ENCODE data around the gene FAIM.
A peak's percentile ranks its signal among the peaks of the same experiment; 100 is the strongest.
"Not testable (repeated sequence)": the region's sequence is repeated elsewhere in the genome, so short reads cannot be mapped to it uniquely, and the experiment has no call there.

Gene FAIM, protein sequence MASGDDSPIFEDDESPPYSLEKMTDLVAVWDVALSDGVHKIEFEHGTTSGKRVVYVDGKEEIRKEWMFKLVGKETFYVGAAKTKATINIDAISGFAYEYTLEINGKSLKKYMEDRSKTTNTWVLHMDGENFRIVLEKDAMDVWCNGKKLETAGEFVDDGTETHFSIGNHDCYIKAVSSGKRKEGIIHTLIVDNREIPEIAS

DNA sequence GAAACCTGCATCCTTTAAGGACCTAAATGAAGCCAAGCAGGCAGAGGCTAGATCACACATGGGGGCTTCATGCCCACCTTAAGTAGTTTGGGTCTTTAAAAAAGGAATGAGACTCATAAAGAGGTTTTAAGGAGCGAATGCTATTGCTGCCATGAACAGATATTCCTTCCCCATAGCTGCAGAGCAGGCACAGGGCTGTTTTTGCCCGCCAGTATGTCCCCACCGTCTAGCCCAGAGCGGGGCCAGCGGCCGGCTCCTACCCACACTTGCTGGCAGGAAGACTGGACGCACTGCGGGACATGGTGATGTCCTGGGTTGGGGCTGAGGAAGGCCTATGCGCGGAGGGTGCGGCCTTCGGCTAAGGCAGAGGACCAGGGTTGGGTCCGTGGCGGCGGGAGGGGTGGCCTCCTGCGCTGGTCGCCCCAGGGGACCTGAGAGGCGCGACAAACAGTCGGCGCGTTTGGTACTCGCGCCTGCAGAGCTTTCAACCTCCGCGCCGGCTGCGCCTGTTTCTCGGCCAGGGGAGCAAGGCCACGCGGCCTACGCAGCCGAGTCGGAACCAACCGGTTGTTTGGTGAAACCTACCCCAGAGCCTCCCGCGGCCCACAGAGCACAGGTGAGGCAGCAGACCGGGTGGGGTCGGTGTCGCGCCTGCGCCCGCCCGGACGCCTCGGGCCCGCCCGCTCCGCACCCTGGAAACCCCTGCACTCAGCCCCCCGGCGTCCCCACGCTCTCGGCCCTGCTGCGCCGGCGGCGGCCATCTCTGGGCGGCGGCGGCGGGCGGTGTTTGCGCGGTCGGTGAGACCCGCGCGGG lies at the start of gene FAIM:
Gene FAIM, plus strand, starts transcription at position 450 of the 814 bp plus-strand sequence. CDS start 10,956 bp downstream, outside the sequence.
- peak; percentile 71 for DNase-seq (ENCODE audit: low read depth)

DNA sequence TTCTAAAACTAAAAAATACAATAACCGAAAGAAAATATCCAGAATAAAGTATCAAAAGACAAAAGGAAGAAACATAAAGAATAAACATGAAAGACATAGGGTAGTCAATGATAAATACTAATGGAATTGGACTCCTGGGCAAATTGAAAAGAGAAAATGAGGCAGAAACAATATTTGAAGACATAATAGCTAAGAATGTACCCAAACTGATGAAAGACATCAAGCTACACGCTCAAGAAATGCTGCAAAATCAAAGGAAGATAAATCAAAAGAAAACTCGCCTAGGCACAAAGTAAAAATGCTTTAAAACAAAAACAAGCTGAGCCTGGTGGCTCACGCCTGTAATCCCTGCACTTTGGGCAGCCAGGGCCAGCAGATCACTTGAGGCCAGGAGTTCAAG lies 49.4 kb upstream of the FAIM start:
- no peak for DNase-seq (ENCODE audit: low read depth)

DNA sequence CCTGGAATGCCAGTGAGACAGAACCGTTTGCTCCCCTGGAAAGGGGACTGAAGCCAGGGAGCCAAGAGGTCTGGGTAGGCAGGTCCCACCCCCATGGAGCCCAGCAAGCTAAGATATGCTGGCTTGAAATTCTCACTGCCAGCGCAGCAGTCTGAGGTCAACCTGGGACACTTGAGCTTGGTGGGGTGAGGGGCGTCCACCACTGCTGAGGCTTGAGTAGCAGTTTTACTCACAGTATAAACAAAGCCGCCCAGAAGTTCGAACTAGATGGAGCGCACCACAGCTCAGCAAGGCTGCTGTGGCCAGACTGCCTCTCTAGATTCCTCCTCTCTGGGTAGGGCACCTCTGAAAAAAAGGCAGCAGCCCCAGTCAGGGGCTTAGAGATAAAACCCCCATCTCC lies 48.1 kb upstream of the FAIM start:
- DNase-seq (ENCODE audit: low read depth), result peak; percentile 10

DNA sequence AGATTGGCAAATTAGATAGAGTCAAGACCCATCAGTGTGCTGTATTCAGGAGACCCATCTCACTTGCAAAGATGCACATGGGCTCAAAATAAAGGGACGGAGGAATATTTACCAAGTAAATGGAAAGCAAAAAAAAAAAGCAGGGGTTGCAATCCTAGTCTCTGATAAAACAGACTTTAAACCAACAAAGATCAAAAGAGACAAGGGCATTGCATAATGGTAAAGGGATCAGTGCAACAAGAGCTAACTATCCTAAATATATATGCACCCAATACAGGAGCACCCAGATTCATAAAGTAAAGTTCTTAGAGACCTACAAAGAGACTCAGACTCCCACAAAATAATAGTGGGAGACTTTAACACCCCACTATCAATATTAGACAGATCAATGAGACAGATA lies 45.7 kb upstream of the FAIM start:
- DNase-seq (ENCODE audit: low read depth), result not testable (repeated sequence)

DNA sequence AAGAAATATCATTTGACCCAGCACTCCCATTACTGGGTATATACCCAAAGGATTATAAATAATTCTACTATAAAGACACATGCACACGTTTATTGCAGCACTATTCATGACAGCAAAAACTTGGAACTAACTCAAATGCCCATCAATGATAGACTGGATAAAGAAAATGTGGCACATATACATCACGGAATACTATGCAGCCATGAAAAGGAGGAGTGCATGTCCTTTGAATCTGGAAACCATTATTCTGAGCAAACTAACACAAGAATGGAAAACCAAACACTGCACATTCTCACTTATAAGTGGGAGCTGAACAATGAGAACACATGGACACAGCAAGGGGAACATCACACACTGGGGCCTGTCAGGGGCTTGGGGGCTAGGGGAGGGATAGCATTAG lies 42.3 kb upstream of the FAIM start:
- DNase-seq (ENCODE audit: low read depth), result not testable (repeated sequence)

DNA sequence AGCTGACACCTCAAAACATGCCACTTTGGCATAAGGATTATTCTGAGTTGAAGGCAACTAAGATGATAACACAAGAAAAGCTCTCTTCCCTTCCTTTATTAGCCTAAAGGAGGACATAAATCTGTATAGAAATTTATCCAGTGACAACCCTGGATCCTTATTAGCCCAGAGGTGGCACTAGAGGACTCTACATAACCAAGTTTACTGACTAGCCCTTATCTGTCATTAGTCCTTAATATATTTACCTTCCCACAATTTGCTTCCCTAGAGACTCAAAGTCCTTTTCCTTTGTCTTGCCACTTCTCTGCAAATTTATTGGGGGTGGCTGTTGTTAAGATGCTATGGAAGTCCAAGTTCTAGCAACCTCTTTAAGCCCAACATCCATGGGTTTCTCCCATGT lies 41.2 kb upstream of the FAIM start:
- no peak for DNase-seq (ENCODE audit: low read depth)

DNA sequence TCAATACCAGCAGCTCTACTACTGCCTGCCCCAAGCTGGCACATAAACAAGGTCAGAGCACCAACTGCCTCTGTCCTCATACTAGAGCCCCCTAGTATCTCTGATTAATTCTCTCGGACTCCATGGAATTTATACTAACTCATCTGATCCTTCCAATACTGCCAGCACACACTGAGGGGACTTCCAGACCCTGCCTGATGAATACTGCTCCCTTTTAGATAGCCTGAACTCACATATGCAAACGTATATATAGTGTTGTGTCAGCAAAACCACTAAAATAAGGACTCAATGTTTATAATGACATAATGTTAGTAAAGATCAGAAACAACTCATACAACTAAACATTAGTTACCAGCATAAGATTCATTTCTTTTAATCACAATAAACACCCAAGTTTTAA lies 39.5 kb upstream of the FAIM start:
- DNase-seq (ENCODE audit: low read depth), result peak; percentile 57

DNA sequence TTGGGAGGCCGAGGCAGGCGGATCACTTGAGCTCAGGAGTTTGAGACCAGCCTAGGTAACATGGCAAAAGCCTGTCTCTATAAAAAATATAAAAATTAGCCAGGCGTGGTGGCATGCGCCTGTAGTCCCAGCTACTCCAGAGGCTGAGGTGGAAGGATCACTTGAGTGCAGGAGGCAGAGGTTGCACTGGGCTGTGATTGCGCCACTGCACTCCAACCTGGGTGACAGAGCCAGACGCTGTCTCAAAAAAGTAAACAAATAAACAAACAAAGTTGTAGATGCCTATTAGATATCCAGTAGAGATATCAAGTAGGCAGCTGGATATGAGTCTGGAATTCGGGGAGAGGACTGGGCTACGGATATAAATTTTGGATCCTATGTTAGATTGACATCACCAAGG lies 38.9 kb upstream of the FAIM start:
- not testable (repeated sequence) for DNase-seq (ENCODE audit: low read depth)

DNA sequence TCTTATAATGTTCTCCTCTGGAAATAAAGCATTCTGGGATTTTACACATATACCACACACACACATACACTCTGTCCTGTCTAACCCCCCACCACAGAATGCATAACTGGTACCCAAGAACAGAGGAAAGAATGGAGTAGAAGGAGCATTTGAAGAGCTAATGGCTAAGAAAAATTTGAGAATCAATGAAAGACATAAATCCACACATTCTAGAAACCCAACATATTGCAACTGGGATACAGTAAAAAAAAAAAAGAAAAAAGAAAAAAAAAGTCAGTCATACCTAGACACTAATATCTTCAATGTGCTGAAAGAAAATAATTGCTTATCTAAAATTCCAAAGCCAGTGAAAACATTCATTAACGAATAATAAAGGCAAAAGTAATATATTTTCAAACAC lies 35.4 kb upstream of the FAIM start:
- DNase-seq (ENCODE audit: low read depth), result no peak

DNA sequence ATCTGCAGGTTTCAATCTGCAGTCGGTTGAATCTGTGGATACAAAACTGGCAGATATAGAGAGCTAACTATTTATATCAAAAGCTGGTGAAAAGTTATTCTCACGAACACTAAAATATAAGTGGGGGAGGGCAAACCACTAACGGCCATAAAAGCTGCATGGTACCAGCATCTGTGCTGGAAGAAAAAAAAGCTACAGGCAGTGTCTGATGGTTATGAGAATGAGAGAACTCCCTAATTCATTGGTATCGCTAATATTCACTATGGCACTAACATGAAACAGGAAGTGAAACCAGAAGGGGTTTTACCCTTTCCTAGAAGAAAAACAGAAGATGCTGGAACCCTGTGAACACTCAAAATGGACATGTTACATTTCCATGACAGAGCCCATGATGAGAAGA lies 30.4 kb upstream of the FAIM start:
- no peak for DNase-seq (ENCODE audit: low read depth)

DNA sequence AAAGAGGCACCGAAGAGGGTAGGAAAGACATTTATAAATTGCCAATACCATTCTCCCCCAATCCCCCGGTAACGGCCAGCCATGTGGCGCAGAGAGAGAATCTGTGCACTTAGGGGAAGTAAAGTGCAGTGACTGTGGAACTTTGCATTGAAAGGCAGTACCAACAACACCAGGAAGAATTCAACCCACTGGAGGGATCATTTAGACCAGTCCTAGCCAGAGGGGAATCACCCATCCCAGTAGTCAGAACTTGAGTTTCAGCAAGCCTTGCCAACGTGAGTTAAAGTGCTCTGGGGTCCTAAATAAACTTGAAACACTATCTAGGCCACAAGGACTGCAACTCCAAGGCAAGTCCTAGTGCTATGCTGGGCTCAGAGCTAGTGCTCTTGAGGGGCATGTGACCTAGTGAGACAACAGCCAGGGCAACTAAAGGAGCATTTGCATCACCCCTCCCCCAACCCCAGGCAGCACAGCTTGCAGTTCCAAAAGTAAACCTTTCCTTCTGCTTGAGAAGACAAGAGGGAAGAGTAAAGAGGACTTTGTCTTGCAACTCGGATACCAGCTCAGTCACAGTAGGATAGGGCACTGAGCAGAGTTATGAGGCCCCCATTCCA lies 29.5 kb upstream of the FAIM start:
- no peak for DNase-seq (ENCODE audit: low read depth)

DNA sequence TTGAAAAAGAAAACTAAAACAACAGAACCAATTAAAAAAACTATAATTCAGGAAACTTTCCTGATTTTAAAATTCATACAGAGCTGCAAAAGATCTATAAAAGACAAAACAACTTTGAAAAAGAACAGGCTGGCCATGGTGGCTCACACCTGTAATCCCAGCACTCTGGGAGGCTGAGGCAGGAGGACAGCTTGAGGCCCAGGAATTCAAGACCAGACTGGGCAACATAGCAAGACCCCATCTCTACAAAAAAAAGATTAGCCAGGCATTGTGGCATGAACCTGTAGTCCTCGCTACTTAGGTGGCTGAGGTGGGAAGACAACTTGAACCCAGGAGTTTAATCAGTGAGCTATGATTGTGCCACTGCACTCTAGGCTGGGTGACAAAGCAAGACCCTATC lies 21.2 kb upstream of the FAIM start:
- no peak for DNase-seq (ENCODE audit: low read depth)

DNA sequence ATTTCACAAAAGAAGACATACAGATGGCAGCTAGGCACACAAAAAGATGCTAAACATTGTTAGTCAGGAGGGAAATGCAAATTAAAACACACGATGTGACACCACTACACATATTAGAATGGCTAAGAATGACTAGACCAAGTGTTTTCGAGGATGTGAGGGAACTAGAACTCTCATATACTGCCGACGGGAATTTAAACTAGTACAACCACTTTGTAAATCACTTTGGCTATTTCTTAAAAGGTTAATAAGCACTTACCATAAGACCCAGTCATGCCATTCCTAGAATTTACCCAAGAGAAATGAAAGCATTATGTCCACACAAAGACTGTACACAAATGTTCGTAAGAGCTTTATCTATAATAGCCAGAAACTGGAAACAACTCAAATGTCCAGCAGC lies 20.1 kb upstream of the FAIM start:
- DNase-seq (ENCODE audit: low read depth), result no peak

DNA sequence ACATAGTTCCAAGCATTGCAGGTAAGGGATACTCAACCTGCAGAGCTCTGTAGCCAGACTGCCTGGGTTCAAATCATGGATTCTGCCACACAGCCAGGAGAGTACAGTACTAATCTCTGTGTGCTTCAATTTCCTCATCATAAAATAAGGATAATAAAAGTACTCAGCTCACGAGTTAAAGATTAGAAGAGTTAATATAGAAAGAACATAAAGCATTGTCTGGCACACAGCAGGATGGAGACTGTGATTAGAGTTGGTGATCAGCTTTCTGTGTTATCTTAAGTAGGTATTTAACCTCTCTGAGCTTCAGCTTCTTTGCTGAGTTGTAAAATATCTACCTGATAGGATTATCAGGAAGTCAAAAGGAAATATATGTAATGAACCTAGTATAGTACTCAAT lies 17.2 kb upstream of the FAIM start:
- DNase-seq (ENCODE audit: low read depth), result no peak

DNA sequence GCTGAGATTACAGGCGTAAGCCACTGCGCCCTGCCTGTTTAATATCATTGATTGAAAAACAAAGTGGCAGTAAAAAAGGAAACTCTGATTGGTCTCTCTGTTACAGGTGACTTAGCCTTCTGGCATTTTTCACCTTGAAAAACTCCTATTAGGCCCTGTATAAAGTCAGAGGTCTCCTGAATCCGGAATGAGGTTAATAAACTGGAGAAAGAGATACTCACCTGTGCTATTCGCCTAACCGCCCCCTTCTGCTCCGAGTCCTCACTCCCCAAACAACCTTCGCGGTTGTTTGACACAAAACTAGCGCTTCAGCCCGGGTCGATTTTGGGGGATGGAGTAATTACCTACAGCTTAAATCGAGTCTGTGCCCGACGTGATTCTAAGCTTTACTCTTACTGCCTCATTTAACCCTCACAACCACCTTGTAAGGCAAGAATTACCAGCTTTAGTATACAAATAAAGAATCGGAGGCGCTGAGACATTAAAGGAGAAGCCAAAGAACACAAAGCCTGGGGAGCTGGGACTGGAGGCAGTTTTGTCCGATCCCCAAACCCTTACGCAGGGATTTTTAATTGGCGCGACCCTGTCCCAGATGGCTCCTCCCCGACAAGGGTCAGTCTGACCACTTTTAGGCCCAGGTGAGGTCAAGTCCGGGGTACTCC lies 15.0 kb upstream of the FAIM start:
- no peak for DNase-seq (ENCODE audit: low read depth)

DNA sequence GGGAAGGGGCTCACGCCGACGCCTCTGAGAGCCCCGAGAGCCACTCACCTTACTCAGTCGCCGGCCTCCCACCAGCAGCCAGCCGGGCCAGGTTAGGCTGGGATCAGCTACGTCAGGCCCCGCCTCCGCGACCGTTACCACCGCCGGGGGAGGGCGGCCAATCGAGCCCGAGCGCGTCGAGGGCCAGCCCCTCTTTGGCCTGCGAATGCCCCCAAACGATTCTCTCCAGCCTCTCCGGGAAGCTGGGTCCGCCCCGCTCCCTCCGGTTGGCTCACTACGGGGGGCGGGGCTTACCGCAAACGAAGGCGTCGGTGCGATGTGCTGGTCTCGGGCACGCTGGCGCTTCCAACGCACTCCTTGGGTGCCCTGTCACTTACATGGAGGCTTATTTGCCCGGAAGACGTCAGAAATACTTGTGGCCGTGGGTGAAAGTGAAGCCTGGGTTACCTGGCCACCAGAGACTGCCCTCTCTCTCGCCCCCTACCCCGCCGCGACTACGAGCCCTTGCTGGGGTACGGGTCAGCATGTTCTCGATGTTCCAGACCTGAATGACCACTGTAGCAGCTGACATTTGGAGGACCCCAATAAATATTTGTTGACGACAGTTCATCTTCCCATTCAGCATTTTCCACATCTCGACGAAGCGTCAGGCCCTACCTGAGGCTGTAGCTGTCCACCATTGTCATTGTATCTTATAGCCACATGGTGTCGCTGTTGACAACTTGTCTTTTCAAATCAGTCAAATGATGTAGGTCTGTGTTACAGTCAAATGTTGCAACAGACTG lies 14.2 kb upstream of the FAIM start, which contains the start of gene CEP70:
Gene CEP70, minus strand, starts transcription at position 111 of the 785 bp plus-strand sequence. CDS start 21,333 bp downstream, outside the sequence.
- DNase-seq (ENCODE audit: low read depth), result peak; percentile 96

DNA sequence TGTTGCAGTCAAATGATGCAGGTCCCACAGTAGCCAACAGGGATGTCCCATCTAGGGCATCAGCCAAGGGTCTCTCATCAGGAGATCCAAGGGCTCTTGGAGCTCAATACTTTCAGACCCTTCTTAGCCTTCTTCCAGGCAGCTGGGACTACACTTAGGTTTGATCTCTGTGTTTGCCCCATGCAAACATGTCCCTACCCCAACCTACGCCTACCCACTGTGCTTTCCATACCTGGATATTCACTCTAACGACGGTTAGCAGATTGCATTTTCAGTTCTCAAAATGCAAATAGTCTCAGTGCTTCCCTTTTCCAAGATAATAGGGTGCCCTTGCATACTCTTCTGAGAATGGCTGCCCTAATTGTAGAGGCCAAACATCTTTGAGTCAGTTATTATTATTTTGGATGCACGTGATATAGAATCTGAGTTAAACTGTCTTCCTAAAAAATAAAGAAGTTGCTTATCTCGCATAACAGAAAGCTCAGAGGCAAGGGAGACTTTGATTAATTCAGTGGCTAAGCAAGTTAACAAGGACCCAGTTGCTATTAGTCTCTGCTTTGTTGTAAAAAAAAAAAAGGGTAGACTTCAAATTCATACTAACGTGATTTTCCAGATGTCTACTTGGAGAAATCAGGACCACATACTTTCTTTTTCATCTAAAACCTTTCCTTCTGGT lies 13.5 kb upstream of the FAIM start:
- DNase-seq (ENCODE audit: low read depth), result no peak

DNA sequence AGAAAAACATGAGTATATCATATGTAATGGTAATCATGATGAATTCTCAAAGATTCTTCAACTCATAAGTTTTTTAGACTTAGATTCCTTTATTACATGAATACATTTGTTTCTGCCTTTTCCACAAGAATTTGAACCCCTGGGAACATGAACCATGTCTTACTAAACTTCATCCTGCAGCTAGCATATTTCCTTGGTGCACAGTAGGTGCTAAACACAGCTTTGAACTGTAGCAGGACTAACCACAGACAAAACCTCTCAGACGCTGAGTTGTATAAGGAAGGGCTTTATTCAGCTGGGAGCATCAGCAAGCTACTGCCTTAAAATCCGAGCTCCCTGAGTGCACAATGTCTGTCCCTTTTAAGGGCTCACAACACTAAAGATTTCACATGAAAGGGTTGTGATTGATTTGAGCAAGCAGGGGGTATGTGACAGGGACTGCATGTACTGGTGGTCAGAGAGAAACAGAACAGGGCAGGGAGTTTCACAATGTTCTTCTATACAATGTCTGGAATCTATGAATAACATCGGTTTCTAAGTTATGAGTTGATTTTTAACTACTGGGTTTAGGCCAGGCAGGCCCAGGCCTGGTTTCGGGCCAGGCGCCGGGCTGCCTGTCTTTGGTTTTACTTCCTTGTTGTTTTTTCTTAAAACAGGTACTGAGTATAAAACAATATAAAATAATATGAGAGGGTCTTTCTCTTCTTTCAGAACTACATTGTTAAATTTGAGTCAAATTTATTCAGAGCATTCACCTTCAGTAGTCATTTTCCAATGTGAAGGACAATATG lies 11.2 kb upstream of the FAIM start:
- peak; percentile 51 for DNase-seq (ENCODE audit: low read depth)

DNA sequence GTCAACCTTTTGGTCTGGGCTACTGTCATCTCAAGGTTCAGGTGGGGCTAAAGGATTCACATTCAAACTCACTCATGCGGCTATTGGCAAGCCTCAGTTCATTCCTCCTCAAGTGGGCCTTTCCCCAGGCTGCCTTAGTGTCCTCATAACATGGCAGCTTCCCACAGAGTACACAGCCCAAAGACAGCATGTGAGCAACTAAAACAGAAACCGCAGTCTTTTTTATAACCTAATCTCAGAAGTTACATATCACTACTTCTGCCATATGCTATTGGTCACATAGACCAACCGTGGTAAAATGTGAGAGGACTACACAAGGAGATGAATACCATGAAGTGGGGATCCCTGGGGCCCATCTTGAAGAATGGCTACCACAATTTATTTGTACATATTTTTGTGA lies 10.0 kb upstream of the FAIM start:
- no peak for DNase-seq (ENCODE audit: low read depth)

DNA sequence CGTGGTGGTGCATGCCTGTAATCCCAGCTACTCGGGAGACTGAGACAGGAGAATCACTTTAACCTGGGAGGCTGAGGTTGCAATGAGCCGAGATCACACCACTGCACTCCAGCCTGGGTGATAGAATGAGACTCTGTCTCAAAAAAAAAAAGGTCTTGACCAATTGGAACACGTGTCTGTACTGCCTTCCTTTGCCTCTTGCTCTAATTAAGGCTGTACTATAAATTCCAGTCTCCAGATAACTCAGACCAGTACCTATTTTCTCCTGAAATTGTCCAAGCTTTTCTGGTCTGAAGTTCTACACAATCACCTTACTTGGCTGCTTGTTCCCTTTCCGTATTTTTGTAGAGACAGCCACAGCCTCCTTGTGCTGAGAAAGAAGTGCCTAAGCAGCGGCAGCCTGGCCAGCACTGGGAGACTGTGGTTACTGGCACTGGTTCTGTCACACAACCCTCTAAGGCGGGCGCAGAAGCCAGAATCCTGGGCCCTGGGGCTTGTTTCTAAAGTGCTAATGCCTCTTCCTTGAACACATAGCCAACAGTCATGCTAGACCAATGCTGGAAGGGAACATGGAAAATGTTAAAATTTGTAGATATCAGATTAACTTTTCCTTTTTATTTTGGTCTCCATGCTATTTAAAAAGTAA lies 8.3 kb upstream of the FAIM start:
- no peak for DNase-seq (ENCODE audit: low read depth)

Data from iris pigment epithelial cell (primary cell).